Measurements from ENCODE around the gene LIMCH1. TPM values are rescaled to one million over a fixed set of nuclear protein-coding genes. Genes with fewer than 3 reads are reported as not detected.

The LIMCH1 gene
- total RNA-seq, 2 donors from 2014 or later = 9.3 to 24.1 TPM

- H3K4me3 ChIP-seq = no peak overlapping the region
- H3K9me3 ChIP-seq = no peaks in the 10 kb centered on the region
- H3K36me3 ChIP-seq (replicated peaks in 1 of 2; ENCODE audit: insufficient read depth in 1 of 2, low read depth in 2 of 2) = no peaks in the 10 kb centered on the region
- no peak for DNase-seq
- H3K27ac ChIP-seq = no peak overlapping the region
- TF ChIP-seq, protein P1, sequence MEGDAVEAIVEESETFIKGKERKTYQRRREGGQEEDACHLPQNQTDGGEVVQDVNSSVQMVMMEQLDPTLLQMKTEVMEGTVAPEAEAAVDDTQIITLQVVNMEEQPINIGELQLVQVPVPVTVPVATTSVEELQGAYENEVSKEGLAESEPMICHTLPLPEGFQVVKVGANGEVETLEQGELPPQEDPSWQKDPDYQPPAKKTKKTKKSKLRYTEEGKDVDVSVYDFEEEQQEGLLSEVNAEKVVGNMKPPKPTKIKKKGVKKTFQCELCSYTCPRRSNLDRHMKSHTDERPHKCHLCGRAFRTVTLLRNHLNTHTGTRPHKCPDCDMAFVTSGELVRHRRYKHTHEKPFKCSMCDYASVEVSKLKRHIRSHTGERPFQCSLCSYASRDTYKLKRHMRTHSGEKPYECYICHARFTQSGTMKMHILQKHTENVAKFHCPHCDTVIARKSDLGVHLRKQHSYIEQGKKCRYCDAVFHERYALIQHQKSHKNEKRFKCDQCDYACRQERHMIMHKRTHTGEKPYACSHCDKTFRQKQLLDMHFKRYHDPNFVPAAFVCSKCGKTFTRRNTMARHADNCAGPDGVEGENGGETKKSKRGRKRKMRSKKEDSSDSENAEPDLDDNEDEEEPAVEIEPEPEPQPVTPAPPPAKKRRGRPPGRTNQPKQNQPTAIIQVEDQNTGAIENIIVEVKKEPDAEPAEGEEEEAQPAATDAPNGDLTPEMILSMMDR (IDR thresholded peaks at IDR 0.05) = no peak
- TF ChIP-seq POLR2A (IDR thresholded peaks at IDR 0.05) = no peak
- no peaks in the 10 kb centered on the region for H3K4me1 ChIP-seq
- intact Hi-C loops (cut with DNase I) = no loop called here
- no peak for ATAC-seq
- WGBS, 2 donors = 62 to 75% methylated on average over 2 of the region's 2 CpGs
- no peaks in the 10 kb centered on the region for H3K27me3 ChIP-seq
These were observed 181.5 kb downstream of the LIMCH1 start for GRCh38 chr4:41719417-41719816.

GRCh38 chr4:41722181-41722580, 184.2 kb downstream of the LIMCH1 start:
- no peaks in the 10 kb centered on the region for H3K27me3 ChIP-seq
- H3K4me3 ChIP-seq = no peak overlapping the region
- no peaks in the 10 kb centered on the region for H3K36me3 ChIP-seq (replicated peaks in 1 of 2; ENCODE audit: insufficient read depth in 1 of 2, low read depth in 2 of 2)
- DNase-seq = no peak
- H3K9me3 ChIP-seq = no peaks in the 10 kb centered on the region
- intact Hi-C loops (cut with DNase I) = no loop called here
- no peaks in the 10 kb centered on the region for H3K4me1 ChIP-seq
- WGBS, 2 donors = 79 to 82% methylated on average over 1 of the region's 1 CpG
- TF ChIP-seq, protein P1 (IDR thresholded peaks at IDR 0.05) = no peak
- no peak for TF ChIP-seq POLR2A (IDR thresholded peaks at IDR 0.05)
- no peak for ATAC-seq
- H3K27ac ChIP-seq = no peak overlapping the region

DNA sequence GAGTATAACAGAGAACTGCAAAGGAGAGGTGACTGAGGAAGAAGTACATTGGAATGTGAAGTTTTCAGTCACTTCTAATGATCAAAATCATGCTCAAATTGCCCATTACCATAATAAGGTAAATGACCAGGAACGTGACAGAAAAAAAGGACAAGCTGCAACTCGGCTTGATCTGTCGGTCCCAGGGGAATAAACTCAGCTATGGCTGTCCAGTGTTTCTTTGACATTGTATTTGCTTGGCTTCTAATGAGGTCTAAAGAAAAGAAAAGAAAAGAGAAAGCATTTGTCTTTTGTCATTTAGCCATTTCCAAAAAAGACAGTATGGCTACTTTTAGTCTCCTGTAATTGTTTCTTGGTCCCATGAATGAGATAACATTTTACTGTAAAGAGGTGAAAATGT, 185.3 kb downstream of the LIMCH1 start:
- H3K27ac ChIP-seq = no peak overlapping the region
- no peak overlapping the region for H3K4me3 ChIP-seq
- no peaks in the 10 kb centered on the region for H3K9me3 ChIP-seq
- no peaks in the 10 kb centered on the region for H3K27me3 ChIP-seq
- no peak for DNase-seq
- H3K4me1 ChIP-seq = no peaks in the 10 kb centered on the region
- TF ChIP-seq, protein P1 (IDR thresholded peaks at IDR 0.05) = no peak
- TF ChIP-seq POLR2A (IDR thresholded peaks at IDR 0.05) = no peak
- no peak for ATAC-seq
- intact Hi-C loops (cut with DNase I) = no loop called here
- WGBS, 2 donors = 62 to 72% methylated on average over 3 of the region's 3 CpGs
- H3K36me3 ChIP-seq (replicated peaks in 1 of 2; ENCODE audit: insufficient read depth in 1 of 2, low read depth in 2 of 2) = no peaks in the 10 kb centered on the region

DNA sequence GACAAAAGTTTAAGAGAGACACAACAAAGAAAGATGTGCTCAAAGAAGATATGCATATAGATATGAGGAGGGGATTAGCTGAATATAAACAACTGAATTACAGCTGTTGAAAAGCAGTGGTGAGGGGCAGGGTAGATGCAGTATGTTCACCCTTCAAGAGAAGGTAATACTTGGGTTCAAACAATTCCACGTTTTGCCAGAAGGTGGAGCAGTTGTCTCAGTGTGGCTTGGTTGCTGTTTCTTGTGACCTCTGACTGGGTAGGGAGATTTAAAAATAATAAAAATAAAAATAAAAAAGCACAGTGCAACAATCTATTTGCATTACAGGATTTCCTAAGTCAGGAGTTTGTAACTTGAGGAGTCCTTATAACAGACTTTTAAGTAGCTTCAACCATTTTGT, 187.3 kb downstream of the LIMCH1 start:
- DNase-seq (no peak), ATAC-seq (no peak)
- Histone ChIP-seq H3K27ac (no peak overlapping the region), H3K27me3 (no peaks in the 10 kb centered on the region), H3K4me1 (no peaks in the 10 kb centered on the region), H3K4me3 (no peak overlapping the region), H3K36me3 (replicated peaks in 1 of 2; ENCODE audit: insufficient read depth in 1 of 2, low read depth in 2 of 2) (no peaks in the 10 kb centered on the region), H3K9me3 (no peaks in the 10 kb centered on the region)
- WGBS, 2 donors = 0 to 3% methylated on average over 1 of the region's 1 CpG
- no peak for TF ChIP-seq POLR2A (IDR thresholded peaks at IDR 0.05)
- TF ChIP-seq, protein P1 (IDR thresholded peaks at IDR 0.05) = no peak
- intact Hi-C loops (cut with DNase I) = no loop called here

DNA sequence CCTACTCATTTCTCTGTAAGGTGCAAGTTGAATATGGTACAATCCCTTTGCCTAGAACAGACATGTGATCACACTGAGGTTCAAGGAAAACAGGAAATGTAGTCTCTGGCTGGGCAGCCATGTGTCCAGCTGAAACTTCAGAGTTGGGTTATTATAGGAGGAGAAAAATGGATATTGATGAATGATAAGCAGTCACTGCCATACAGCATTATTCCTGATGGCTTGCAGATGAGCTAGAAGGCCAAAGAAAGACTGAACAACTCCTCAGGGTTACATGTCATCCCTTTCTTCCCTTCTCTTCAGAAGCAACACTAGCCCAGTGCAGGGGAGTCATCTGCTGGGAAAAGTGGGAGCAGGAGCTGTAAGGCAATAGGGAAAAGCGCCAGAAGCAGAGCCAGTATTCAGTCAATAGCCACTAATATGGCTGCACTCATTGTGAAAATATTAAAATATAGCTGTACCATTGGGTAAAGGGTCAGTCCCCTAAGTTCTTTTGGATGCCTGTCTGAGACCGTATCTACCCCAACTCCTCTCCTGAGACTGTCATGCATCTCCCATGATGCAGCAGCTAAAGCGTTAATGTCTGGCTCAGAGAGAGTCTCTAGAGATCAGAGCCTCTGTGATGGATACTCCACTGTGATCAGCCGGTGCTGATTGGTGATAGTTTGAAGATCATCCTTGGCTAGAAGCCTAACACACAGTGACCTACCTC, 190.1 kb downstream of the LIMCH1 start:
- DNase-seq (no peak), ATAC-seq (no peak)
- TF ChIP-seq, protein P1 (IDR thresholded peaks at IDR 0.05) = no peak
- TF ChIP-seq POLR2A (IDR thresholded peaks at IDR 0.05) = no peak
- no peak overlapping the region for H3K4me3 ChIP-seq
- intact Hi-C loops (cut with DNase I) = no loop called here
- no peaks in the 10 kb centered on the region for H3K36me3 ChIP-seq (replicated peaks in 1 of 2; ENCODE audit: insufficient read depth in 1 of 2, low read depth in 2 of 2)
- H3K9me3 ChIP-seq = no peaks in the 10 kb centered on the region
- no peak overlapping the region for H3K27ac ChIP-seq
- 56 to 75% methylated on average over 4 of the region's 4 CpGs for WGBS, 2 donors
- no peaks in the 10 kb centered on the region for H3K27me3 ChIP-seq
- no peaks in the 10 kb centered on the region for H3K4me1 ChIP-seq

Measured in body of pancreas (tissue), 4 donors.